OCI-LY3 (cell line): ENCODE results near the gene IGFLR1.

ENCODE experiments used
- EZH2phosphoT487 ChIP-seq: fragments of 200-600 bp; shearing (Covaris generic); IDR thresholded peaks from 2 replicates; pipeline ENCODE4 v1.6.1; 2018; ENCODE audit warnings: antibody characterized with exemption, mixed run types, low read depth
- TF ChIP-seq, protein P1 (sequence below): fragments of 200-600, 300-600 bp; sonication (generic); IDR thresholded peaks from 2 replicates; pipeline ENCODE4 v1.5.1; 2014; ENCODE audit warnings: antibody characterized with exemption, low read length, low read depth

- TF ChIP-seq, protein P1, sequence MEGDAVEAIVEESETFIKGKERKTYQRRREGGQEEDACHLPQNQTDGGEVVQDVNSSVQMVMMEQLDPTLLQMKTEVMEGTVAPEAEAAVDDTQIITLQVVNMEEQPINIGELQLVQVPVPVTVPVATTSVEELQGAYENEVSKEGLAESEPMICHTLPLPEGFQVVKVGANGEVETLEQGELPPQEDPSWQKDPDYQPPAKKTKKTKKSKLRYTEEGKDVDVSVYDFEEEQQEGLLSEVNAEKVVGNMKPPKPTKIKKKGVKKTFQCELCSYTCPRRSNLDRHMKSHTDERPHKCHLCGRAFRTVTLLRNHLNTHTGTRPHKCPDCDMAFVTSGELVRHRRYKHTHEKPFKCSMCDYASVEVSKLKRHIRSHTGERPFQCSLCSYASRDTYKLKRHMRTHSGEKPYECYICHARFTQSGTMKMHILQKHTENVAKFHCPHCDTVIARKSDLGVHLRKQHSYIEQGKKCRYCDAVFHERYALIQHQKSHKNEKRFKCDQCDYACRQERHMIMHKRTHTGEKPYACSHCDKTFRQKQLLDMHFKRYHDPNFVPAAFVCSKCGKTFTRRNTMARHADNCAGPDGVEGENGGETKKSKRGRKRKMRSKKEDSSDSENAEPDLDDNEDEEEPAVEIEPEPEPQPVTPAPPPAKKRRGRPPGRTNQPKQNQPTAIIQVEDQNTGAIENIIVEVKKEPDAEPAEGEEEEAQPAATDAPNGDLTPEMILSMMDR: no peak
- no peak for TF ChIP-seq EZH2phosphoT487
Observed at GRCh38 chr19:35720648-35721047, 21.6 kb downstream of the IGFLR1 start.
